Stimulated activated effector memory CD8-positive, alpha-beta T cell treated with anti-CD3 and anti-CD28 coated beads, Interleukin-12 subunit alpha, Interleukin-12 subunit beta, amount 100 ng/mL, for 72 hours (primary cell): ENCODE results near the gene FAM3B.

Experiments
- ATAC-seq: fragments of 150-1000 bp; cut with Tn5 transposase; 2 replicates; pipeline ENCODE4 v1.10.0; 2021
- DNase-seq, 2 donors: peaks; one replicate each; pipeline ENCODE4 v3.0.0; 2021 to 2022; ENCODE audit warnings: low spot score in 2 of 2
- H3K27ac Mint-ChIP-seq: one replicate; pipeline ENCODE4 v1.8.0; 2022; ENCODE audit warnings: mild to moderate bottlenecking, mixed read lengths
- H3K36me3 Mint-ChIP-seq: one replicate; pipeline ENCODE4 v1.8.0; 2022; ENCODE audit warnings: mild to moderate bottlenecking, mixed read lengths
- H3K4me1 Mint-ChIP-seq: one replicate; pipeline ENCODE4 v1.8.0; 2022; ENCODE audit warnings: mixed read lengths
- H3K4me3 Mint-ChIP-seq: one replicate; pipeline ENCODE4 v1.8.0; 2022; ENCODE audit warnings: mild to moderate bottlenecking, mixed read lengths
- H3K9me3 Mint-ChIP-seq: one replicate; pipeline ENCODE4 v1.8.0; 2022; ENCODE audit warnings: mixed read lengths

FAM3B gene

GRCh38 chr21:41316200-41317062 is at the start of gene FAM3B:
TSS of gene FAM3B (plus strand) at chr21:41316801. CDS start at chr21:41316880, 79 bp downstream.
- Mint-ChIP-seq H3K36me3 (no peaks in the 10 kb centered on the region), H3K27ac (no peak within 1 kb of the TSS), H3K4me1 (no peaks in the 10 kb centered on the region), H3K4me3 (no peak within 1 kb of the TSS), H3K9me3 (no peaks in the 10 kb centered on the region)
- ATAC-seq (no peak), DNase-seq (no peak)

- no peaks in the 10 kb centered on the region for H3K36me3 Mint-ChIP-seq
- peaks cover 6% of the 10 kb centered on the region for H3K9me3 Mint-ChIP-seq
- ATAC-seq (no peak), DNase-seq (no peak)
- no peak overlapping the region for H3K27ac Mint-ChIP-seq
- H3K4me1 Mint-ChIP-seq = no peaks in the 10 kb centered on the region
- no peak overlapping the region for H3K4me3 Mint-ChIP-seq
Observed at GRCh38 chr21:41267346-41267745, 49.3 kb upstream of the FAM3B start.

- no peak for ATAC-seq
- H3K27ac Mint-ChIP-seq = no peak overlapping the region
- DNase-seq = no peak
- H3K4me3 Mint-ChIP-seq = no peak overlapping the region
- H3K9me3 Mint-ChIP-seq = peaks cover 13% of the 10 kb centered on the region
- H3K4me1 Mint-ChIP-seq = no peaks in the 10 kb centered on the region
- H3K36me3 Mint-ChIP-seq = no peaks in the 10 kb centered on the region
Observed at GRCh38 chr21:41269535-41269934, 47.1 kb upstream of the FAM3B start.

GRCh38 chr21:41277196-41277595 is 39.4 kb upstream of the FAM3B start:
- H3K4me3 Mint-ChIP-seq = no peak overlapping the region
- ATAC-seq (no peak), DNase-seq (no peak)
- H3K4me1 Mint-ChIP-seq = no peaks in the 10 kb centered on the region
- peaks cover 8% of the 10 kb centered on the region for H3K9me3 Mint-ChIP-seq
- H3K27ac Mint-ChIP-seq = no peak overlapping the region
- H3K36me3 Mint-ChIP-seq = no peaks in the 10 kb centered on the region

- Mint-ChIP-seq H3K36me3 (no peaks in the 10 kb centered on the region), H3K27ac (no peak overlapping the region), H3K4me1 (no peaks in the 10 kb centered on the region), H3K9me3 (peaks cover 1% of the 10 kb centered on the region), H3K4me3 (no peak overlapping the region)
- ATAC-seq = no peak
- DNase-seq = no peak
Observed at GRCh38 chr21:41277846-41278245, 38.8 kb upstream of the FAM3B start.

GRCh38 chr21:41280115-41280919 is 36.3 kb upstream of the FAM3B start:
- Mint-ChIP-seq H3K9me3 (no peaks in the 10 kb centered on the region), H3K27ac (no peak overlapping the region), H3K4me3 (no peak overlapping the region), H3K4me1 (no peaks in the 10 kb centered on the region), H3K36me3 (no peaks in the 10 kb centered on the region)
- ATAC-seq (no peak), DNase-seq (no peak)

- H3K4me1 Mint-ChIP-seq = no peaks in the 10 kb centered on the region
- H3K4me3 Mint-ChIP-seq = no peak overlapping the region
- ATAC-seq (no peak), DNase-seq (no peak)
- no peaks in the 10 kb centered on the region for H3K36me3 Mint-ChIP-seq
- no peaks in the 10 kb centered on the region for H3K9me3 Mint-ChIP-seq
- H3K27ac Mint-ChIP-seq = no peak overlapping the region
Observed at GRCh38 chr21:41282412-41282811, 34.2 kb upstream of the FAM3B start.

GRCh38 chr21:41283211-41283818 is 33.3 kb upstream of the FAM3B start:
- Mint-ChIP-seq H3K4me1 (no peaks in the 10 kb centered on the region), H3K27ac (no peak overlapping the region), H3K36me3 (no peaks in the 10 kb centered on the region), H3K9me3 (no peaks in the 10 kb centered on the region), H3K4me3 (no peak overlapping the region)
- ATAC-seq = peak; percentile 87
- no peak for DNase-seq

- H3K27ac Mint-ChIP-seq = no peak overlapping the region
- H3K36me3 Mint-ChIP-seq = no peaks in the 10 kb centered on the region
- H3K9me3 Mint-ChIP-seq = no peaks in the 10 kb centered on the region
- H3K4me3 Mint-ChIP-seq = no peak overlapping the region
- no peaks in the 10 kb centered on the region for H3K4me1 Mint-ChIP-seq
- DNase-seq = no peak
- ATAC-seq = no peak
Observed at GRCh38 chr21:41289431-41289830, 27.2 kb upstream of the FAM3B start.

GRCh38 chr21:41290106-41290799 is 26.3 kb upstream of the FAM3B start:
- ATAC-seq (no peak), DNase-seq (no peak)
- Mint-ChIP-seq H3K27ac (no peak overlapping the region), H3K4me3 (no peak overlapping the region), H3K9me3 (no peaks in the 10 kb centered on the region), H3K4me1 (no peaks in the 10 kb centered on the region), H3K36me3 (no peaks in the 10 kb centered on the region)

- ATAC-seq (no peak), DNase-seq (no peak)
- Mint-ChIP-seq H3K27ac (no peak overlapping the region), H3K36me3 (no peaks in the 10 kb centered on the region), H3K4me1 (no peaks in the 10 kb centered on the region), H3K4me3 (no peak overlapping the region), H3K9me3 (no peaks in the 10 kb centered on the region)
Observed at GRCh38 chr21:41294548-41295231, 21.9 kb upstream of the FAM3B start.

GRCh38 chr21:41295721-41296254 is 20.8 kb upstream of the FAM3B start:
- no peaks in the 10 kb centered on the region for H3K9me3 Mint-ChIP-seq
- no peak for ATAC-seq
- DNase-seq = no peak
- no peaks in the 10 kb centered on the region for H3K36me3 Mint-ChIP-seq
- no peak overlapping the region for H3K4me3 Mint-ChIP-seq
- no peaks in the 10 kb centered on the region for H3K4me1 Mint-ChIP-seq
- no peak overlapping the region for H3K27ac Mint-ChIP-seq

GRCh38 chr21:41302976-41303375 is 13.6 kb upstream of the FAM3B start:
- Mint-ChIP-seq H3K9me3 (no peaks in the 10 kb centered on the region), H3K4me3 (no peak overlapping the region), H3K4me1 (no peaks in the 10 kb centered on the region), H3K36me3 (no peaks in the 10 kb centered on the region), H3K27ac (no peak overlapping the region)
- ATAC-seq (no peak), DNase-seq (no peak)

- Mint-ChIP-seq H3K9me3 (no peaks in the 10 kb centered on the region), H3K4me3 (no peak overlapping the region), H3K36me3 (no peaks in the 10 kb centered on the region), H3K27ac (no peak overlapping the region), H3K4me1 (no peaks in the 10 kb centered on the region)
- DNase-seq (no peak), ATAC-seq (no peak)
Observed at GRCh38 chr21:41304068-41304720, 12.4 kb upstream of the FAM3B start.
